Measurements from ENCODE around the gene ERAS. TPM values are rescaled to one million over a fixed set of nuclear protein-coding genes. Genes with fewer than 3 reads are reported as not detected.

The ERAS gene
- total RNA-seq, 1 experiment from 2014 or later: 0.23 TPM

DNA sequence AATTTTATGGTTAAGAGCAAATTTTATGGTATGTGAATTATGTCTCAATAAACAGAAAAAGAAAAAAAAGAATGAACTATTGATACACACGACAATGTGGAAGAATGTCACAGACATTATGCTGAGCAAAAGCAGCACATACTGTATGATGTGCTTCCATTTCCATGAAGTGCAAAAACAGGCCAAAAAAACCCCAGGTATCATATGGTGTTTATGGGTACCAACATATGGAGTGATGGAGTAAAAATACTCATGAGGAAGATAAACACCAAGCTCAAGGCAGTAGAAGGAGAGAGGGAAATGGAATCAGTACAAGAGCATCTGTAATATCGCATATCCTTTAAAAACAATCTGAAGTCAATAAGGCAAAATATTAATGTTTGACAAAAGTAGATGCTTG, 44.1 kb upstream of the ERAS start:
- in situ Hi-C loops (cut with HindIII; ENCODE audit: low pct_unique_long_range_greater_than_20kb, low sequenced_read_pairs): no loop called here
- Histone ChIP-seq H3K9me3 (ENCODE audit: control insufficient read depth, insufficient read depth, low read depth, low read length) (no peaks in the 10 kb centered on the region), H3K27me3 (ENCODE audit: control insufficient read depth, insufficient read depth, low read length) (no peaks in the 10 kb centered on the region), H3K36me3 (ENCODE audit: control insufficient read depth, insufficient read depth, low read length) (no peaks in the 10 kb centered on the region), H3K4me3 (ENCODE audit: low read depth in 2 of 2, low read length in 2 of 2) (no peak overlapping the region), H3K4me1 (ENCODE audit: control insufficient read depth, insufficient read depth, low read length) (no peaks in the 10 kb centered on the region), H3K27ac (ENCODE audit: low read length) (no peak overlapping the region)
- intact Hi-C loops (cut with micrococcal nuclease; ENCODE audit: unreplicated experiment): no loop called here
- ATAC-seq (no peak), DNase-seq (ENCODE audit: low read depth, low spot score) (no peak)
- CTCF ChIA-PET: no interaction called here
- no TSS peak for BruUV-seq (replicated peaks)
- POLR2A ChIA-PET: no interaction called here
- TF ChIP-seq POLR2AphosphoS5 (IDR thresholded peaks at IDR 0.05; ENCODE audit: low read depth, low read length) (no peak), SIN3A (IDR thresholded peaks at IDR 0.05; ENCODE audit: borderline replicate concordance, insufficient read depth, low read depth, low read length) (no peak), CTCF (IDR thresholded peaks at IDR 0.05) (no peak), TCF7L2 (IDR thresholded peaks at IDR 0.05; ENCODE audit: low read depth, low read length) (no peak)
- TF ChIP-seq, protein P1, sequence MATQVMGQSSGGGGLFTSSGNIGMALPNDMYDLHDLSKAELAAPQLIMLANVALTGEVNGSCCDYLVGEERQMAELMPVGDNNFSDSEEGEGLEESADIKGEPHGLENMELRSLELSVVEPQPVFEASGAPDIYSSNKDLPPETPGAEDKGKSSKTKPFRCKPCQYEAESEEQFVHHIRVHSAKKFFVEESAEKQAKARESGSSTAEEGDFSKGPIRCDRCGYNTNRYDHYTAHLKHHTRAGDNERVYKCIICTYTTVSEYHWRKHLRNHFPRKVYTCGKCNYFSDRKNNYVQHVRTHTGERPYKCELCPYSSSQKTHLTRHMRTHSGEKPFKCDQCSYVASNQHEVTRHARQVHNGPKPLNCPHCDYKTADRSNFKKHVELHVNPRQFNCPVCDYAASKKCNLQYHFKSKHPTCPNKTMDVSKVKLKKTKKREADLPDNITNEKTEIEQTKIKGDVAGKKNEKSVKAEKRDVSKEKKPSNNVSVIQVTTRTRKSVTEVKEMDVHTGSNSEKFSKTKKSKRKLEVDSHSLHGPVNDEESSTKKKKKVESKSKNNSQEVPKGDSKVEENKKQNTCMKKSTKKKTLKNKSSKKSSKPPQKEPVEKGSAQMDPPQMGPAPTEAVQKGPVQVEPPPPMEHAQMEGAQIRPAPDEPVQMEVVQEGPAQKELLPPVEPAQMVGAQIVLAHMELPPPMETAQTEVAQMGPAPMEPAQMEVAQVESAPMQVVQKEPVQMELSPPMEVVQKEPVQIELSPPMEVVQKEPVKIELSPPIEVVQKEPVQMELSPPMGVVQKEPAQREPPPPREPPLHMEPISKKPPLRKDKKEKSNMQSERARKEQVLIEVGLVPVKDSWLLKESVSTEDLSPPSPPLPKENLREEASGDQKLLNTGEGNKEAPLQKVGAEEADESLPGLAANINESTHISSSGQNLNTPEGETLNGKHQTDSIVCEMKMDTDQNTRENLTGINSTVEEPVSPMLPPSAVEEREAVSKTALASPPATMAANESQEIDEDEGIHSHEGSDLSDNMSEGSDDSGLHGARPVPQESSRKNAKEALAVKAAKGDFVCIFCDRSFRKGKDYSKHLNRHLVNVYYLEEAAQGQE (IDR thresholded peaks at IDR 0.05; ENCODE audit: insufficient read depth in 1 of 2, low read depth in 2 of 2, low read length in 1 of 2): no peak

DNA sequence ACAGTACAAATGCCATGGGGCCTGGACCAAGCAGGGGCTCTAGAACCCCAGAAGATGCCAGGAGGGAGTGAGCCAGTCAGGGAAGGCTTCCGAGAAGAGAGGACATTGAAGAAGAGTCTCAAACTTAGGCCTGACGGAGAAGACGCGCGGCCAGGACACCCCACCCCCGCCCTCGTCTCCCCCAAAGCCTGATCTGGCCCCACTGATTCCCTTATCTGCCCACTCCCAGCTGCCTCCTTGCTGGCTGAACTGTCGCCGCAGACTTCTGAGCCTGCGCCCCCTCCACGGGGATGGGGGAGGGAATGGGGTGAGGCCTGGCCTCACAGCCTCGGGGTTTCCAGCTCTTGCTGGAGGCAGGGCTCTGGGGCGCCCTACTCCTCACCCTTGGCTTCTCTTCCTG, 43.5 kb upstream of the ERAS start:
- in situ Hi-C loops (cut with HindIII; ENCODE audit: low pct_unique_long_range_greater_than_20kb, low sequenced_read_pairs) (no loop called here), intact Hi-C loops (cut with micrococcal nuclease; ENCODE audit: unreplicated experiment) (no loop called here)
- TF ChIP-seq CTCF (IDR thresholded peaks at IDR 0.05): no peak
- TF ChIP-seq, protein P1 (IDR thresholded peaks at IDR 0.05; ENCODE audit: insufficient read depth in 1 of 2, low read depth in 2 of 2, low read length in 1 of 2): no peak
- no peak for TF ChIP-seq POLR2AphosphoS5 (IDR thresholded peaks at IDR 0.05; ENCODE audit: low read depth, low read length)
- no peak for TF ChIP-seq TCF7L2 (IDR thresholded peaks at IDR 0.05; ENCODE audit: low read depth, low read length)
- TF ChIP-seq SIN3A (IDR thresholded peaks at IDR 0.05; ENCODE audit: borderline replicate concordance, insufficient read depth, low read depth, low read length): no peak
- no peak for ATAC-seq
- BruUV-seq (replicated peaks): no TSS peak
- Histone ChIP-seq H3K4me1 (ENCODE audit: control insufficient read depth, insufficient read depth, low read length) (no peaks in the 10 kb centered on the region), H3K36me3 (ENCODE audit: control insufficient read depth, insufficient read depth, low read length) (no peaks in the 10 kb centered on the region), H3K27me3 (ENCODE audit: control insufficient read depth, insufficient read depth, low read length) (no peaks in the 10 kb centered on the region), H3K27ac (ENCODE audit: low read length) (no peak overlapping the region), H3K4me3 (ENCODE audit: low read depth in 2 of 2, low read length in 2 of 2) (no peak overlapping the region), H3K9me3 (ENCODE audit: control insufficient read depth, insufficient read depth, low read depth, low read length) (no peaks in the 10 kb centered on the region)
- ChIA-PET POLR2A (no interaction called here), CTCF (no interaction called here)
- DNase-seq (ENCODE audit: low read depth, low spot score): no peak

Data from Panc1 (cell line).